Fibroblast of peridontal ligament (primary cell): Measurements from ENCODE around the gene DOC2B.

Source experiments
- DNase-seq: peaks from one replicate; pipeline ENCODE4 v3.0.0-alpha.2; 2010; ENCODE audit errors: extremely low read depth

DOC2B gene

GRCh38 chr17:162689-163088 lies 18.8 kb downstream of the DOC2B start:
- DNase-seq: no peak

GRCh38 chr17:161481-161880 lies 20.0 kb downstream of the DOC2B start:
- DNase-seq: no peak

GRCh38 chr17:160336-160735 lies 21.1 kb downstream of the DOC2B start:
- DNase-seq: no peak

GRCh38 chr17:159609-160008 lies 21.8 kb downstream of the DOC2B start:
- no peak for DNase-seq

- DNase-seq: no peak
These were observed 23.1 kb downstream of the DOC2B start for GRCh38 chr17:158379-158778.

GRCh38 chr17:157901-158300 lies 23.5 kb downstream of the DOC2B start:
- DNase-seq: no peak

GRCh38 chr17:156946-157345 lies 24.5 kb downstream of the DOC2B start:
- no peak for DNase-seq

GRCh38 chr17:156094-156621 lies 25.3 kb downstream of the DOC2B start:
- DNase-seq: no peak

GRCh38 chr17:155576-155975 lies 25.9 kb downstream of the DOC2B start:
- DNase-seq: no peak

GRCh38 chr17:153851-154250 lies 27.6 kb downstream of the DOC2B start:
- DNase-seq: no peak

- no peak for DNase-seq
These were observed 28.5 kb downstream of the DOC2B start for GRCh38 chr17:152860-153420.

- no peak for DNase-seq
These were observed 29.3 kb downstream of the DOC2B start for GRCh38 chr17:151886-152859.

GRCh38 chr17:151004-151403 lies 30.4 kb downstream of the DOC2B start:
- no peak for DNase-seq

GRCh38 chr17:149897-150584 lies 31.4 kb downstream of the DOC2B start:
- no peak for DNase-seq

- DNase-seq: no peak
These were observed 32.2 kb downstream of the DOC2B start for GRCh38 chr17:149231-149630.

GRCh38 chr17:148757-149156 lies 32.7 kb downstream of the DOC2B start:
- DNase-seq: no peak

GRCh38 chr17:147796-148740 lies 33.4 kb downstream of the DOC2B start:
- no peak for DNase-seq

- no peak for DNase-seq
These were observed 34.3 kb downstream of the DOC2B start for GRCh38 chr17:146983-147761.

- DNase-seq: no peak
These were observed 34.9 kb downstream of the DOC2B start for GRCh38 chr17:146546-146945.
